ENCODE results near the gene YWHAG. TPM values are rescaled to one million over a fixed set of nuclear protein-coding genes. Genes with fewer than 3 reads are reported as not detected.
"Not testable (repeated sequence)": the region's sequence is repeated elsewhere in the genome, so short reads cannot be mapped to it uniquely, and the experiment has no call there.

YWHAG gene
- total RNA-seq, 2 experiments from 2014 or later, result 138 to 143 TPM

DNA sequence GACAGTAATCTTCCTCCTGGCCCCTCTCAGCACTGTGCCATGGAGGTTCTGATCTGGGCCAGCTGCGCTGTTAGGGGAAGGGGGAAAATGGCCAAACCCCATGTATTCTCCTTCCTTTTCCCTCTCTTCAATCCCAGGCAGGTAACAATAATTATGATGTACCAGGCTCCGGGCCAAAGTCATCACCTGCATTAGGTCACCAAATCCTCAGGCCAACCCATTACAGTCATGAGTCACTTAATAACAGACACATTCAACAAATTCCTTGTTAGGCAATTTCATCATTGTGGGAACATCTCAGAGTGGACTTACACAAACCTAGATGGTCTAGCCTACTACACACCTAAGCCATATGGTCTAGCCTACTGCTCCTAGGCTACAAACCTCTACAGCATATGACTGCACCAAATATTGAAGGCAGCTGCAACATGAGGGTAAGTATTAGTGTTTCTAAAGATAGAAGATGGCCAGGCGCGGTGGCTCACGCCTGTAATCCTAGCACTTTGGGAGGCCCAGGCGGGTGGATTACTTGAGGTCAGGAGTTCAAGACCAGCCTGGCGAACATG is 58.5 kb downstream of the YWHAG start:
- Mint-ChIP-seq H3K27me3 (peaks cover 4% of the 10 kb centered on the region), H3K4me3 (no peak overlapping the region), H3K27ac (no peak overlapping the region), H3K9me3 (no peaks in the 10 kb centered on the region), H3K36me3 (ENCODE audit: low read depth) (peaks cover 14% of the 10 kb centered on the region), H3K4me1 (ENCODE audit: low read depth) (peaks cover 15% of the 10 kb centered on the region)
- intact Hi-C loops (cut with micrococcal nuclease), result no loop called here
- TF ChIP-seq, protein P1, sequence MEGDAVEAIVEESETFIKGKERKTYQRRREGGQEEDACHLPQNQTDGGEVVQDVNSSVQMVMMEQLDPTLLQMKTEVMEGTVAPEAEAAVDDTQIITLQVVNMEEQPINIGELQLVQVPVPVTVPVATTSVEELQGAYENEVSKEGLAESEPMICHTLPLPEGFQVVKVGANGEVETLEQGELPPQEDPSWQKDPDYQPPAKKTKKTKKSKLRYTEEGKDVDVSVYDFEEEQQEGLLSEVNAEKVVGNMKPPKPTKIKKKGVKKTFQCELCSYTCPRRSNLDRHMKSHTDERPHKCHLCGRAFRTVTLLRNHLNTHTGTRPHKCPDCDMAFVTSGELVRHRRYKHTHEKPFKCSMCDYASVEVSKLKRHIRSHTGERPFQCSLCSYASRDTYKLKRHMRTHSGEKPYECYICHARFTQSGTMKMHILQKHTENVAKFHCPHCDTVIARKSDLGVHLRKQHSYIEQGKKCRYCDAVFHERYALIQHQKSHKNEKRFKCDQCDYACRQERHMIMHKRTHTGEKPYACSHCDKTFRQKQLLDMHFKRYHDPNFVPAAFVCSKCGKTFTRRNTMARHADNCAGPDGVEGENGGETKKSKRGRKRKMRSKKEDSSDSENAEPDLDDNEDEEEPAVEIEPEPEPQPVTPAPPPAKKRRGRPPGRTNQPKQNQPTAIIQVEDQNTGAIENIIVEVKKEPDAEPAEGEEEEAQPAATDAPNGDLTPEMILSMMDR (IDR thresholded peaks at IDR 0.05), result no peak
- CTCF ChIA-PET, result interaction anchor here (1.7 to 8.3 kb wide), 2 partner anchors 9 to 13 kb away, joined by 6 to 55 read pairs; no protein-coding TSS in a partner anchor
- no peak for DNase-seq
- no peak for ATAC-seq
- POLR2A ChIA-PET, result no interaction called here

DNA sequence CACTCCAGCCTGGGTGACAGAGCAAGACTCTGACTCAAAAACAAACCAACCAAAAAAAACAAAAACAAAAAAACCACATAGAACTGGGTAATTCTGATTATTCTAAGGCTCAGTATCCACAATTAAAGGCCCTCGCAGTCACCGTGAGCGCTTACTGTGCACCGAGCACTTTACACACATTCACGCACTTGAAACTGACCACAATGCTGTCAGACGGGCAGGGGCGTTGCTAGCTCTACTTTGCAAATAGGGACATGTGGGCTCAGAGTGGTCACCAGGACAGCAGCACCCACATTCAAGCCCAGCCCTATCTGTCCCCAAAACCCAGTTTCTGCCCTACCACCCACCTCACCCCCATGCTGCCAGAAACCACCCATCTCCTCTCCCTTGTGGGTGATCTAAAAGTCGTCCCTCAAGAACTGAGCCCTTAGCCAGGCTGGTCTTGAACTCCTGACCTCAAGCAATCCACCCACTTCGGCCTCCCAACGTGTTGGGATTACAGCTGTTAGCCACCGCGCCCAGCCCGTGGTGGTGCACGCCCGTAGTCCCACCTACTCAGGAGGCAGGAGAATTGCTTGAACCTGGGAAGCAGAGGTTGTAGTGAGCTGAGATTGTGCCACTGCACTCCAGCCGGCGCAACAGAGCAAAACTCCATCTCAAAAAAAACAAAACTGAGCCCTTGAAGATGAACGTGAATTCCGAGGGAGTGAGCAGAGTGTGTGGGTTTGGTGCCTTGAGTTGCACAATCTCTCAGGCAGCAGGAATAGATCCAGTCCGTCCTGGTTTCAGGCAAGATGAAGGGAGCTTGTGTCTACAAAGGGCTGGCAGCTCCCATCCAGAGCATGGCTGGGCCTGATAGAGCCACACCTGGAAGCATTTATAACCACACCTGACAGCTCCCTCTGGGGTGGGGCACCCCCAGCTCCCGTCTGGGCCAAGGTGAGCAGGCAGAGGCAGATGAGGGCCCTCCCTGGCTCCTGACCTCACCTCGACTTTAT is 61.7 kb downstream of the YWHAG start:
- DNase-seq (no peak), ATAC-seq (no peak)
- peaks cover 3% of the 10 kb centered on the region for H3K4me1 Mint-ChIP-seq (ENCODE audit: low read depth)
- H3K4me3 Mint-ChIP-seq, result no peak overlapping the region
- H3K9me3 Mint-ChIP-seq, result no peaks in the 10 kb centered on the region
- no peaks in the 10 kb centered on the region for H3K27me3 Mint-ChIP-seq
- CTCF ChIA-PET, result interaction anchor here (1.6 to 2.9 kb wide), 3 partner anchors 15 to 23 kb away, joined by 3 to 21 read pairs (median 3); no protein-coding TSS in a partner anchor
- no peak overlapping the region for H3K27ac Mint-ChIP-seq
- no peaks in the 10 kb centered on the region for H3K36me3 Mint-ChIP-seq (ENCODE audit: low read depth)
- POLR2A ChIA-PET, result interaction anchor here (1.3 kb wide), 1 partner anchor 15 kb away, joined by 3 read pairs; no protein-coding TSS in a partner anchor
- TF ChIP-seq, protein P1 (IDR thresholded peaks at IDR 0.05), result no peak
- intact Hi-C loops (cut with micrococcal nuclease), result no loop called here

DNA sequence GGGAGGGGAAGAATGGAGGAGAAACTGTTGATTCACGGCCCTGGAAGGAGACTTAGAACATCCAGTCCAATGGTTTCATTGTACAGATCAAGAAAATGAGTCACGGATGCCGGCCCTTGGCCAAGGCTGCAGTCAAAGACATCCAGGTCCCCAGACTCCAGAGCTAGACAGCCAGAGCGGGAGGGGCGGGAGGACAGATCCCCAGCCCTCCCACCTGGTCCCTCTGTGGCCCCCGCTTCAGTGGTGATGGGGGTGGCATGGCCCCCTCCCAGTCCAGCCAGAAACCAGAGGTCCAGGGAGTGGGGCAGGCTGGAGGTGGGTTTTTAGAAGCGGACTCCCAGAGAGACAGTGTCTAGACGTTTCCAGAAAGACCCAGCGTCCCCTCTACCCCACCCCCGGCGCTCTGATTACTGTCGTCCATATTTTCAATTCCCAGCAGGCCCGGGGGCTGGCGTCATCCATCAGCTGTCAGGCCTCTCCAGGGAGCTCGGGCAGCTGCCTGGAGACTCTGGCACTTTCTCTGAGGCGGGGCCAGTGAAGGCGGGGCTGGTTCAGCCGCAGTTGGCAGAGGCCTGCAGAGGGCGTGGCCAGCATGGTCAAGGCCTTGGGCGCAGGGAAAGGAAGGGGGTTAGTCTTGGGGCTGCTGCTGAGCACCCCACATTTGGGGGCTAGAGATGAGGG is 64.3 kb downstream of the YWHAG start:
- ATAC-seq (no peak), DNase-seq (no peak)
- ChIA-PET POLR2A (interaction anchor here (0.7 kb wide), 1 partner anchor 1138 kb away, joined by 3 read pairs; no protein-coding TSS in a partner anchor), CTCF (interaction anchor here (4.8 kb wide), 1 partner anchor 22 kb away, joined by 78 read pairs; no protein-coding TSS in a partner anchor)
- Mint-ChIP-seq H3K9me3 (no peaks in the 10 kb centered on the region), H3K27ac (no peak overlapping the region), H3K27me3 (no peaks in the 10 kb centered on the region), H3K4me1 (ENCODE audit: low read depth) (peaks cover 13% of the 10 kb centered on the region), H3K36me3 (ENCODE audit: low read depth) (no peaks in the 10 kb centered on the region), H3K4me3 (no peak overlapping the region)
- TF ChIP-seq, protein P1 (IDR thresholded peaks at IDR 0.05), result no peak
- intact Hi-C loops (cut with micrococcal nuclease), result no loop called here

DNA sequence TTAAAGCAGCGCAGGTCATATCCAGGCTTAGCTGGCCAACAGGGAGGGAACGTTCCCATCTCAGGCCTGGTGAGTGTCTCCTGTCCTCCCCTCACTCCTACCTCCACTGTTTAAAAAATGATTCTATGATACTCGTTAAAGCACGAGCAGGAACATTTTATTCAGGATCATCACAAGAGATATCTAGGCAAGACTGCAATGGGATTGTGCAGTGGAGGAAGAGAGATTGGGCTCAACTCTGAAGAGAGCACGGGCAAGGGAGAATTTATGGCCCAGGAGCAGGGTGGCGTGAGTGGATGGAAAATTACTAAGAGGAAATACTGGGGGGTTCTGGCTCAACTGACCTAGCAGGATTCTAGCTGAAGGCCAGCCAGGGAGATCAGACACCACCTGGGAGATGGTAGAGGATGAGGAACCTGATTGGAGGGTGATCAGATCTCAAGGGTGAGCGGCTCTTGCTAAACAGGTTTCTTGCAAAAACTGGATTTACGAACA is 65.3 kb downstream of the YWHAG start:
- no peak overlapping the region for H3K27ac Mint-ChIP-seq
- intact Hi-C loops (cut with micrococcal nuclease), result no loop called here

DNA sequence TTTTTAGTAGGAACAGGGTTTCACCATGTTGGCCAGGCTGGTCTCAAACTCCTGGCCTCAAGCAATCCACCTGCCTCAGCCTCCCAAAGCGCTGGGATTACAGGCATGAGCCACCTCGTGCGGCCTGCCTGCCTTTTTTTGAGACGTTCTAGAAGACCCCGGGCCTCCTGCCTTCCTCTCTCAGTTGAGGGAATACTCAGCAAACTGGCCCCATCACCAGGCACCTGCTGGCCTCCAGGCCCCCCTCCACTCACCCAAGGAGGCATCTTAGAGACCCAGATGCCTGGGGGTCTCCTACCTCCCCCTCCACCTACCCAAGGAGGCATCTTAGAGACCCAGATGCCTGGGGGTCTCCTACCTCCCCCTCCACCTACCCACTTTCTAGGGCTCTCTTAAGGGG is 65.9 kb downstream of the YWHAG start:
- H3K9me3 Mint-ChIP-seq; H3K27ac Mint-ChIP-seq; H3K4me3 Mint-ChIP-seq; ATAC-seq; intact Hi-C loops (cut with micrococcal nuclease); DNase-seq; H3K36me3 Mint-ChIP-seq (ENCODE audit: low read depth); H3K27me3 Mint-ChIP-seq: not testable (repeated sequence)
- peaks cover 13% of the 10 kb centered on the region for H3K4me1 Mint-ChIP-seq (ENCODE audit: low read depth)
- POLR2A ChIA-PET, result interaction anchor here (0.9 kb wide), 2 partner anchors 10 to 21 kb away, joined by 3 to 5 read pairs; no protein-coding TSS in a partner anchor
- CTCF ChIA-PET, result interaction anchor here (1.9 to 4.8 kb wide), 6 partner anchors 16 to 115 kb away, joined by 7 to 78 read pairs (median 16); no protein-coding TSS in a partner anchor

More for the DNA sequence above, 65.3 kb downstream of the YWHAG start:
- Mint-ChIP-seq H3K36me3 (ENCODE audit: low read depth) (no peaks in the 10 kb centered on the region), H3K27me3 (no peaks in the 10 kb centered on the region), H3K4me3 (no peak overlapping the region), H3K4me1 (ENCODE audit: low read depth) (peaks cover 13% of the 10 kb centered on the region), H3K9me3 (no peaks in the 10 kb centered on the region)
- ChIA-PET POLR2A (no interaction called here), CTCF (interaction anchor here (4.8 kb wide), 1 partner anchor 23 kb away, joined by 78 read pairs; no protein-coding TSS in a partner anchor)
- DNase-seq (no peak), ATAC-seq (no peak)
- TF ChIP-seq, protein P1 (IDR thresholded peaks at IDR 0.05), result no peak

All from activated CD8-positive, alpha-beta T cell treated with anti-CD3 and anti-CD28 coated beads for 36 hours (primary cell).